Mammary epithelial cell (primary cell): ENCODE measurements around the gene PPEF2.

Experiments
- CTCF ChIP-seq, 2 donors: IDR thresholded peaks in 1 of 2; conservative IDR thresholded peaks in 1 of 2; 2 replicates each; pipeline ENCODE4 v1.5.1; 2011 to 2012; ENCODE audit warnings: inconsistent platforms in 2 of 2, low read length in 2 of 2, mild to moderate bottlenecking in 2 of 2, control low read depth in 1 of 2, low read depth in 1 of 2; ENCODE audit not compliant: insufficient read depth in 1 of 2; ENCODE audit errors: extremely low read depth in 1 of 2
- EZH2 ChIP-seq: IDR thresholded peaks from 2 replicates; pipeline ENCODE4 v1.6.1; 2012; ENCODE audit warnings: low read length, inconsistent platforms, borderline replicate concordance

GRCh38 chr4:75935628-75936027 is 33.4 kb upstream of the PPEF2 start:
- no peak for TF ChIP-seq CTCF (conservative IDR thresholded peaks at IDR 0.05 in 1 of 2, IDR thresholded peaks at IDR 0.05 in 1 of 2; ENCODE audit: extremely low read depth in 1 of 2, insufficient read depth in 1 of 2, low read depth in 1 of 2, low read length in 2 of 2)
- TF ChIP-seq EZH2, result no peak
